ENCODE results near the gene KRT84. TPM values are rescaled to one million over a fixed set of nuclear protein-coding genes. Genes with fewer than 3 reads are reported as not detected.

The KRT84 gene
- total RNA-seq, 1 experiment from 2014 or later: not detected

- H4K20me1 ChIP-seq (ENCODE audit: insufficient read depth): no peaks in the 10 kb centered on the region
- BruUV-seq (replicated peaks): no TSS peak
- CTCF ChIA-PET: no interaction called here
These were observed 20.5 kb downstream of the KRT84 start for GRCh38 chr12:52364901-52365489.

GRCh38 chr12:52364061-52364460 is 21.4 kb downstream of the KRT84 start:
- ChIA-PET POLR2A (ENCODE audit: unreplicated experiment) (no interaction called here), CTCF (no interaction called here)
- Histone ChIP-seq H3K27me3 (ENCODE audit: insufficient read depth, low read depth) (no peaks in the 10 kb centered on the region), H3K9me2 (ENCODE audit: insufficient read depth) (no peaks in the 10 kb centered on the region), H3K27ac (no peak overlapping the region), H2AFZ (no peak overlapping the region), H3F3A (ENCODE audit: insufficient read depth, low read depth) (no peaks in the 10 kb centered on the region), H4K20me1 (ENCODE audit: insufficient read depth) (no peaks in the 10 kb centered on the region), H3K79me2 (ENCODE audit: low read depth) (no peaks in the 10 kb centered on the region), H3K4me1 (replicated peaks; ENCODE audit: insufficient read depth) (no peaks in the 10 kb centered on the region), H3K4me3 (no peak overlapping the region), H3K9me3 (ENCODE audit: insufficient read depth, low read depth) (no peaks in the 10 kb centered on the region), H3K4me2 (no peak overlapping the region), H3K36me3 (ENCODE audit: low read depth) (no peaks in the 10 kb centered on the region)
- no peak for DNase-seq
- intact Hi-C loops (cut with micrococcal nuclease; ENCODE audit: unreplicated experiment): no loop called here
- no peak for TF ChIP-seq CTCF (conservative IDR thresholded peaks at IDR 0.05)
- TF ChIP-seq EZH2 (IDR thresholded peaks at IDR 0.05; ENCODE audit: low read depth): no peak
- no TSS peak for BruUV-seq (replicated peaks)

More at GRCh38 chr12:52364901-52365489, 20.5 kb downstream of the KRT84 start:
- Histone ChIP-seq H3K9me2 (ENCODE audit: insufficient read depth) (no peaks in the 10 kb centered on the region), H3K27me3 (ENCODE audit: insufficient read depth, low read depth) (no peaks in the 10 kb centered on the region), H3K4me2 (no peak overlapping the region), H3K27ac (no peak overlapping the region), H3K36me3 (ENCODE audit: low read depth) (no peaks in the 10 kb centered on the region), H3K79me2 (ENCODE audit: low read depth) (no peaks in the 10 kb centered on the region), H3K4me3 (no peak overlapping the region), H3F3A (ENCODE audit: insufficient read depth, low read depth) (no peaks in the 10 kb centered on the region), H2AFZ (no peak overlapping the region), H3K9me3 (ENCODE audit: insufficient read depth, low read depth) (no peaks in the 10 kb centered on the region), H3K4me1 (replicated peaks; ENCODE audit: insufficient read depth) (peaks cover 3% of the 10 kb centered on the region)
- intact Hi-C loops (cut with micrococcal nuclease; ENCODE audit: unreplicated experiment): no loop called here
- TF ChIP-seq CTCF (conservative IDR thresholded peaks at IDR 0.05) (no peak), EZH2 (IDR thresholded peaks at IDR 0.05; ENCODE audit: low read depth) (no peak)
- POLR2A ChIA-PET (ENCODE audit: unreplicated experiment): no interaction called here
- no peak for DNase-seq

GRCh38 chr12:52363111-52363679 is 22.3 kb downstream of the KRT84 start:
- Histone ChIP-seq H3K4me1 (replicated peaks; ENCODE audit: insufficient read depth) (no peaks in the 10 kb centered on the region), H4K20me1 (ENCODE audit: insufficient read depth) (no peaks in the 10 kb centered on the region), H2AFZ (no peak overlapping the region), H3K9me3 (ENCODE audit: insufficient read depth, low read depth) (no peaks in the 10 kb centered on the region), H3K4me2 (no peak overlapping the region), H3K79me2 (ENCODE audit: low read depth) (no peaks in the 10 kb centered on the region), H3K4me3 (no peak overlapping the region), H3F3A (ENCODE audit: insufficient read depth, low read depth) (no peaks in the 10 kb centered on the region), H3K27me3 (ENCODE audit: insufficient read depth, low read depth) (no peaks in the 10 kb centered on the region), H3K27ac (no peak overlapping the region), H3K36me3 (ENCODE audit: low read depth) (no peaks in the 10 kb centered on the region), H3K9me2 (ENCODE audit: insufficient read depth) (no peaks in the 10 kb centered on the region)
- ChIA-PET CTCF (no interaction called here), POLR2A (ENCODE audit: unreplicated experiment) (no interaction called here)
- BruUV-seq (replicated peaks): no TSS peak
- TF ChIP-seq CTCF (conservative IDR thresholded peaks at IDR 0.05) (no peak), EZH2 (IDR thresholded peaks at IDR 0.05; ENCODE audit: low read depth) (no peak)
- no peak for DNase-seq
- intact Hi-C loops (cut with micrococcal nuclease; ENCODE audit: unreplicated experiment): no loop called here
